Urothelium cell line (cell line): ENCODE data around the gene PKP1.

Source experiments
- DNase-seq: peaks from one replicate; pipeline ENCODE4 v3.0.0; 2011; ENCODE audit warnings: low spot score, mixed read lengths
- FAIRE-seq: peaks from 2 replicates; lab custom pipeline; 2011; peaks lifted over from hg19 to GRCh38; lab: Jason Lieb, UNC

PKP1 gene

GRCh38 chr1:201327687-201328240, 44.5 kb downstream of the PKP1 start:
- DNase-seq (no peak), FAIRE-seq (no peak)

- no peak for FAIRE-seq
- no peak for DNase-seq
Measured at GRCh38 chr1:201328576-201328975, 45.3 kb downstream of the PKP1 start.

GRCh38 chr1:201329286-201329685, 46.0 kb downstream of the PKP1 start:
- no peak for DNase-seq
- no peak for FAIRE-seq

GRCh38 chr1:201329801-201330200, 46.5 kb downstream of the PKP1 start:
- FAIRE-seq = no peak
- DNase-seq = no peak

GRCh38 chr1:201330541-201330940, 47.2 kb downstream of the PKP1 start:
- FAIRE-seq (no peak), DNase-seq (no peak)

- FAIRE-seq (no peak), DNase-seq (no peak)
Measured at GRCh38 chr1:201331166-201331565, 47.9 kb downstream of the PKP1 start.

- DNase-seq (no peak), FAIRE-seq (no peak)
Measured at GRCh38 chr1:201332021-201332420, 48.7 kb downstream of the PKP1 start.

- no peak for FAIRE-seq
Measured at GRCh38 chr1:201332616-201333335, 49.5 kb downstream of the PKP1 start.

GRCh38 chr1:201334325-201335173, 51.2 kb downstream of the PKP1 start:
- FAIRE-seq (no peak), DNase-seq (no peak)

More at GRCh38 chr1:201332616-201333335, 49.5 kb downstream of the PKP1 start:
- DNase-seq = no peak

- FAIRE-seq (no peak), DNase-seq (no peak)
Measured at GRCh38 chr1:201335174-201335870, 52.0 kb downstream of the PKP1 start.

GRCh38 chr1:201335901-201336300, 52.6 kb downstream of the PKP1 start:
- DNase-seq (no peak), FAIRE-seq (no peak)

GRCh38 chr1:201336711-201337450, 53.6 kb downstream of the PKP1 start:
- FAIRE-seq = no peak
- DNase-seq = no peak

- no peak for FAIRE-seq
- no peak for DNase-seq
Measured at GRCh38 chr1:201341377-201341776, 58.1 kb downstream of the PKP1 start.

- DNase-seq = no peak
- FAIRE-seq = no peak
Measured at GRCh38 chr1:201344206-201345080, 61.1 kb downstream of the PKP1 start.

GRCh38 chr1:201345081-201345355, 61.7 kb downstream of the PKP1 start:
- DNase-seq = no peak
- FAIRE-seq = no peak

- DNase-seq (peak; percentile 47), FAIRE-seq (no peak)
Measured at GRCh38 chr1:201346337-201346939, 63.1 kb downstream of the PKP1 start.

- DNase-seq = no peak
- FAIRE-seq = no peak
Measured at GRCh38 chr1:201346987-201347386, 63.7 kb downstream of the PKP1 start.

- FAIRE-seq (no peak), DNase-seq (no peak)
Measured at GRCh38 chr1:201347498-201348210, 64.3 kb downstream of the PKP1 start.

- FAIRE-seq (no peak), DNase-seq (peak; percentile 69)
Measured at GRCh38 chr1:201348211-201348566, 64.9 kb downstream of the PKP1 start.
